NCI-H1417 treated with DMSO at 0.1 percent for 48 hours (cell line): Measurements from ENCODE around the gene PIK3R5.

Source experiments
- DNase-seq: peaks from one replicate; lab custom pipeline; 2025; lab: John Stamatoyannopoulos, UW

Gene PIK3R5

DNA sequence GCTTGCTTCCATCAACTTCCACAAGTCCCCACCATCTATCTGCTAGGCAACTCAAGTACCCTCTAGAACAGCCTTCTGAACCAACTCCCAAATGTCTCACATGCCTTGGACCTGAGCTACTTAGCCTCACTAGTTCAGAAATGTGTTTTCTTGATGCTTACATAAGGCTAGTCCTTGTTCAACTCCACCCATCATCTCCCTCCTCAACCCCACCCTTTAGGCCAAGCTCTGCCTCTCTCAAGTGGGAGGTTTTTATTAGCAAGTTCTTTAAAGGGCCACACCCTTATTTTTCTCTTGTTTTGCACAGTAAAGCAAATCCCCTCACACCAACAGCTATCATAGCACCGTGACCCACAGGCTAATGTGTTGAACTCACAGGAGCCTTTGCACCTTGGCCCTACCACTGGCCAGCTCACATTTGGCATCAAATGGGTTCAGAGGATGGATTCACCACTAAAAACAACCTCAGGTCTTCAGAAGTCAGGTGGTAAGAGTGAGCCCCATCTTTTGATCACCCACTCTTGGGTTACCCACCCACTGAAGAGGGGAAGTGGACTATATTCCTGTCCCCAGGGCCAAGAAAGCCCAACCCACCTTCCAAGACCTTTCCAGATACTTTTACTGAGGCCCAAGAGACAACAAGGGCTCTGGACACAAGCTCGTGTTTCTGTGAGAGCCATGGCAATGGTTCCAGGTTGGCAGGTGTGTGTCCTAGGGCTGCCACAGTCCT, 12.2 kb downstream of the PIK3R5 start:
- no peak for DNase-seq

- DNase-seq: no peak
These were observed 13.3 kb downstream of the PIK3R5 start for GRCh38 chr17:8952191-8952590.

- DNase-seq: no peak
These were observed 14.3 kb downstream of the PIK3R5 start for GRCh38 chr17:8951206-8951605.

DNA sequence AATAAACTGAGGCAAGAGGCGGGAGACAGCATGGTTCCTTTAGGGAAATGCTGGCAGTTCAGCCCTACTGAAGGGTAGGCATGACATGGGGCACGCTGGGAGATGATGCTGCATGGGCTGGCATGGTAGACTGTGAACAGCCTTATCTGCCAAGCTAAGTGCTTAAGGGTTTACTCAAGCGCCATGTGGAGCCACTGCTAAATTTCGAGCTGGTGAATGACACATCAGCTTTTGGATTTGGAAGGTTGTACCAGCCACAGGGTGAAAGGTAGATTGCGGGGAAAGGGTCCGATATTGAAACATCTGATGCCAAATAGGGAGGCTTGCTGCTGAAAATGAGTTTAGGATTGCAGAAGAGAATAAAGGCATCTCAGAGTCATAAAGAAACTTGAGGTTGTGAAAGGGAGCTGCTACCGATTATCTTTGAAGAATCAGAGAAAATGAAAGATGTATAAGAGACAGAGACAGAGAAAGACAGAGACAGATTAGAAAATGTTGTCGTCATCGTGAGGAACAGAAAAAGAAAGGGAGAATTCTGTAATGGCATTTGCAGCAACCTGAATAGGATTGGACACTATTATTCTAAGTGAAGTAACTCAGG, 16.3 kb downstream of the PIK3R5 start:
- DNase-seq: no peak

- no peak for DNase-seq
These were observed 17.0 kb downstream of the PIK3R5 start for GRCh38 chr17:8948462-8948861.

DNA sequence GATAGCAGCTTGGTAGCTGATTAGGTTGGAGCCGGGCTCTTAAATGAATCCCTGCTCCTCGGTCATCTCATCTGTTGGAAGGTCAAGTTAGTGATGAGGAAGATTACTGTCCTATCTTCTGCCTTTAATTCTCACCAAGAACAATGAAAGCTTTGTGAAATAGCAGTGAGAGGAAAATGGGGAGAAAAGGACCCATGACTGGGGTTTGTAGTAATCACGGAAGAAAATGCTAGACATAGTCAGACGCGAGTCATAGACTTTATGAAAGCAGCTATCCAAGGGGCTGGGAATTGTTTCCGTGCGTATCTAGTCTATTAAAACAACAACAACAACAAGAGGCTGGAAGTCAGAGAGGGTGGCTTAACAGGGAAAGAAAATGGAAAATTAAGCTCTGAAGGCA, 18.3 kb downstream of the PIK3R5 start:
- no peak for DNase-seq

DNA sequence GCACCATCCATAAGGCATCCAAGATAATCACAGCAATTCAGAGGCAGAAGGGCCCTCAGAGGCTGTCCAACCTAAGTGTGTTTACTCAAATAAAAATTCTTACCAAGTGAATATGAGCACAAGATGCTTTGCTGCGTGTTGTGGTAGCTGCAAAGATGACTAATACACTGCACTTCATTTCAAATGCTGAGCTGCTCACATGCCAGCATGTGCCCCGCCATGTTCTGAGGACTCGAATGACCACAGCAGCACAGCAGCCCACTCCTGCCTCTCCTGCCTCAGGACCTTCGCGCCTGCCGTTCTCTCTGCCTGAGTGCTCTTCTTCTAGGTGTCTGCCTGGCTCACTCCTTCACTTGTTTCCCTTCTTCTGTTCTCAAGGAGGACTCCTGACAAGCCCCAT, 19.0 kb downstream of the PIK3R5 start:
- DNase-seq: no peak

DNA sequence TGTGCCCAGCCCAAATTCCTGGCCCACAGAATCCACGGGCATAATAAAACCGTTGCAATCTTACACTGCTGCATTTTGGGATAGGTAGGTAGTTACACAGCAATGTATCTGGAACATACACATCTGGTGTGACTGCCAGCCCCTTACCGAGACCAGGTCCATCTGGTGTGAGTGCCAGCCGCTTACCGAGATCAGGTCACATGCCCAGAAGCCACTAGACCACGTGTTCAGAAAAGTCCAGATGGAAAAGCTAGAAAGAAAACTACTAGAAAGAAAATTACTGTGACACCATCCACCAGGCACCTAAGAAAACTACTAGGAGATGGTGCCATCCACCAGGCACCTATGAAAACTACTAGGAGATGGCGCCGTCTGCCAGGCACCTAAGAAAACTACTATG, 19.4 kb downstream of the PIK3R5 start:
- no peak for DNase-seq

- DNase-seq: no peak
These were observed 20.8 kb downstream of the PIK3R5 start for GRCh38 chr17:8944748-8945147.

GRCh38 chr17:8944083-8944482, 21.4 kb downstream of the PIK3R5 start:
- no peak for DNase-seq

- no peak for DNase-seq
These were observed 23.4 kb downstream of the PIK3R5 start for GRCh38 chr17:8941980-8942622.

DNA sequence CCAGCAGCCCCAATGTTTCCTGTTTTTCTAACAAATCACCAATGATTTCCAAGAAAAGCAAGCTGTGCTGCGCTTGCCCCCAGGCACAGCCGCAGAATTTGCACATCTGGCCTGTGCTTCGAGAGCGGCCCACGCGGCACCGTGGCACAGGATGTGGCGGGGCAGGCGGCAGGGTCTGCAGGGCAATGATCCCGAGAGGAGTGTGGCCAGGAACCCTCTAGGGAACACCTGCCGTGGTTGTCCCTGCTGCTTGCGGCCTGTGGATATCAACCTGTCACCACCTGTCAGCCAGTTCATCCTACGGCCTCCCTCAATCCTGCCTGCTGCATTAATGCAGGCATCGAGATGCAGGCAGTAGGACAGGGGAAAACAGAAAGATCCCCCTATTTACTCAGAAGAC, 24.0 kb downstream of the PIK3R5 start:
- DNase-seq: no peak

DNA sequence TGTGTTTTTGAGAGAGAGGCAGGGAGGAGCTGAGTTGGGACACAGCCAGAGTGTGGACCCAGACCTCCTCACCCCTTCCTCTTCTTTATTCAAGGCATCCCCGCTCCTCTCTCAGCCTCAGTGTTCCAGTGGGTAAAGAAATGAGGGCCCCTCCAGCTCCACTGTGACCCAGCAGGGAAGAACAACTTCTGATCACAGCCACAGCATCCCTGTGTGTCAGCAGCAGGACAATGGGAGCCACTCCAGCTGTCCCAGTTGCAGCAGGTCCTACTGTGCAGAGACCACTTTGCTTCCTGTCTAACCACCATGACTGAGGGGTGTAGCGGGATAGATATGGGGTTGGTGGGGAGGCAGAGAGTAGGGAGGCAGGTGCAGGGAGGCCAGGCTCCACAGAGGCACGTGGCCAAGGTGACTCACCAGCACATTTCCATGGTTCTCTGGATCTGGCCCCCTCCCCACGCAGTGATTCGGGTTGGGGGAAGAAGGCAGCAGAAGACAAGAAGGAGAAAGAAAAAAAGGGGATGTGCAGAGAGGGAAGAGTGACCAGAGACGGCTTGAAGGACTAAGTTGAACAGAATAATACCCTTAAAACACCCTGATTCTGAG, 24.5 kb downstream of the PIK3R5 start:
- no peak for DNase-seq

GRCh38 chr17:8939496-8940334, 25.8 kb downstream of the PIK3R5 start:
- no peak for DNase-seq

DNA sequence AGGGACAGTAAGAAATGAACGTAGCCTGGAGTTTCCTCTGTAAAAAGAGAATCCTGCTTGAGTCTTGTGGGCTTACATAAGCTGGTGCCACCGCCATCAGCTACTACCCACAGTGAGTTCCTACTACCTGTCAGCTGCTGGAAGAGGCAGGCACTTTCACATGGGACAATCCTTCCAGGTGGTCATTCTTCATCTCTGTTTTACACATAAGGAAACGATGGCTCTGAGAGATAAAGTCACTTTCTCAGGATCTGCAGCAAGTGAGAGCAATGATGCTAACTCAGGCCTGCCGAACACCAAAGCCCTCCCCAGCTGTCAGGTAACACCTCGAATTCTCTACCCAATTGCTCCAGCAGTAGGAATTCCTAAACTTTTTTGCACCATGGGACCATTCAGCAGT, 26.6 kb downstream of the PIK3R5 start:
- DNase-seq: no peak

DNA sequence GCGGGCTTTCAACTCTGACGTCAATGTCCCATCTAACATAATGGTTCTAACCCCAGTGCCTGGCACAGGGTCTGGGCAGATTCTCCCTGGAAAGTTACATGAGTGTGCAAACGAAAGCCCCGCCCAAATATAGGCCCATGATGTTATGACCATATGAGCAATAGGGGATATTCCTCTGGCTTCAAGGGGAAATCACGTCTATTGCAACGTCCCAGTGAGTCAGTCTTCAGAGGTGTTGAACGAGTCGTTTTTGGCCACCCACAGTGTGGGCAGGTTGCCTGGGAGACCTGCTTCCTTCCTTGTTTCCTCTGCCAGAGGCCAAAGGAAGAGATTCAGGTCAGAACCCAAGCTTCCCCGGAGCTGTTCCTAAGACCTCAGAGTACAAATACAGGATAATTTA, 30.3 kb downstream of the PIK3R5 start:
- no peak for DNase-seq

DNA sequence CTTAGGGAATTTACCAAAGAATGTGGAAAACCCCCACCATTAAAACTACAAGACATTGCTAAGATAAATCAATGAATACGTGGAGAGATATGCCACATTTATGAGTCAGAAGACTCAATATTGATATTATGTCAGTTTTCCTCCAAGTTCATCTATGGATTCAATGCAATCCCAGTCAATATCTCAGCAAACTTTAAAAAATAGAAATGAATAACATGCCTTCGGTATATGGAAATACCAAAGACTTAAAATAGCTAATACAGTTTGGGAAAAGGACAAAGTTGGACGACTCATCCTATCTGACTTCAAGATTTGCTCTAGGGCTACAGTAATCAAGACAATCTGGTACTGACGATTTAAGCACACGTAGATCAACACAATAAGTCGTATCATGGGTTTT, 31.2 kb downstream of the PIK3R5 start:
- no peak for DNase-seq

DNA sequence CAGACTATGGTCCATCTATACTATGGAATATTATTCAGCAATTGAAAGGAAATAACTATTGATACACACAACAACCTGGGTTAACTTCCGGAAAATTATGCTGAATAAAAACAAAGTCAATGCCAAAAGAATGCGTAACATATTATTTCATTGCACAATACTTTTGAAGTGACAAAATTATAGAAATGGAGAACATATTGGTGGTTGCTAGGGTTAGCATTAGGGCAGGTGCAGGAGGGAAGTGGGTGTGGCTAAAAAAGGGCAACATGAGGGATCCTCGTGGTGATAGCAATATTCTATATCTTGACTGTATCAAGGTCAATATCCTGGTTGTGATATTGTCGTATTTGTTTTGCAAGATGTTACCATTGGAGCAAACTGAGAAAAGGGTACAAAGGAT, 34.9 kb downstream of the PIK3R5 start:
- DNase-seq: no peak

GRCh38 chr17:8928347-8928746, 37.2 kb downstream of the PIK3R5 start:
- no peak for DNase-seq

GRCh38 chr17:8927395-8927794, 38.1 kb downstream of the PIK3R5 start:
- no peak for DNase-seq

DNA sequence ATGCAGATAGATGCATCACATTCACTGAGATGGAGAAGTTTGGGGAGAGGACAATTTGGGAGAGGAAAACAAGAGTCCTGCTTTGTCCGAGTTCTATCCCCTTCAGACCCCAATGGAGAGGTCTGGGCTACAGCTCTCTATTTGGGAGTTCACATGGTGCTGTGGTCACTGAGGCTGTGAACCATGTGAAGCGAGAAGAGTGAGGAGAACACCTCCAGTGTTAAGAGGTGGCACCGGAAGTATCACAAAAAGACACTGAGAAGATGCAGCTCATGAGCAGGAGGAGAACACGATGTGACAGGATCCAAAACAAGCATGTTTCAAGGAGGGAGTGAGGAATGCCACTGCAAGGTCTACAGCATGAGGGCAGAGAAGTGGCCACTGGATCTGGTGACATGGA, 39.7 kb downstream of the PIK3R5 start:
- DNase-seq: no peak

DNA sequence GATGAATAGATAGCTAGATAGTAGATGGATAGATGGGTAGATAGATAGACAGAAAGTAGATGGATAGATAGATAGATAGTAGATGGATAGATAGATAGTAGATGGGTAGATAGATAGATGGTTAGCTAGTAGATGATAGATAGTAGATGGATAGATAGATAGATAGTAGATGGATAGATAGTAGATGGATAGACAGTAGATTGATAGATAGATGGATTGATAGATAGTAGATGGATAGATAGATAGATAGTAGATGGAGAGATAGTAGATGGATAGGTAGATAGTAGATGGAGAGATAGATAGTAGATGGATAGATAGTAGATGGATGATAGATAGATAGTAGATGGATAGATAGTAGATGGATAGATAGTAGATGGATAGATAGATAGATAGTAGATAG, 40.4 kb downstream of the PIK3R5 start:
- no peak for DNase-seq
